Kidney epithelial cell (primary cell): ENCODE measurements around the gene TMEM176A. TPM values are rescaled to one million over a fixed set of nuclear protein-coding genes. Genes with fewer than 3 reads are reported as not detected.

Experiments used
- DNase-seq: peaks from one replicate; pipeline ENCODE4 v3.0.0-alpha.2; 2010; ENCODE audit warnings: low read depth
- H3K27me3 ChIP-seq: 2 replicates; pipeline ENCODE4 v1.6.0; 2011; ENCODE audit warnings: low read length; ENCODE audit not compliant: control insufficient read depth, insufficient read depth
- H3K36me3 ChIP-seq: 2 replicates; pipeline ENCODE4 v1.5.1; 2011; ENCODE audit warnings: low read length; ENCODE audit not compliant: control insufficient read depth, insufficient read depth
- H3K4me3 ChIP-seq: 2 replicates; pipeline ENCODE4 v1.5.1; 2011; ENCODE audit warnings: low read depth, mild to moderate bottlenecking, control low read depth, low read length
- total RNA-seq: library from RNA; depleted of rRNA; stranded (reverse); fragments of >200 nt; gene quantifications from 2 replicates; pipeline ENCODE4 v1.2.3, GENCODE V29; 2015
- TF ChIP-seq, protein P1 (sequence below): IDR thresholded peaks from 2 replicates; pipeline ENCODE4 v1.5.1; 2011; ENCODE audit warnings: mild to moderate bottlenecking, moderate library complexity, low read length, control low read depth, inconsistent platforms; ENCODE audit not compliant: insufficient read depth, poor library complexity, severe bottlenecking

TMEM176A gene
- total RNA-seq, 1 donor from 2014 or later = 13.3 TPM

DNA sequence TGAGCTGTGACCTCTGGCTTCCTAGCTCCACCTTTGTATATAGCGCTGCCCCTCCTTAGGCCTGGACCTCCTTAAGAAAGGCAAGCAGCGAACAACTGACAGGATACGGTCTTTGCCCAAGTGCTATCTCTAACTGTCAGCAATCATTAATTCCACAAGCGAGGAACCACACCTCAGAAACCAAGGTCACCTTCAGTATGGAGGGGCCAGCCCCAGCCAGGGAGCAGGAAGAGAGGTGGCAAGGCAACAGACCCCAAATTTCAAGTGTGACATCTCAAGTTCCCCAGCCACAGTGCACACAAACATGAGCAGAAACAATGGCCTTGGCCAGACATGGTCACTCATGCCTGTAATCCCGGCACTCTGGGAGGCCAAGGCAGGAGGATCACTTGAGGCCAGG, 47.0 kb downstream of the TMEM176A start:
- TF ChIP-seq, protein P1, sequence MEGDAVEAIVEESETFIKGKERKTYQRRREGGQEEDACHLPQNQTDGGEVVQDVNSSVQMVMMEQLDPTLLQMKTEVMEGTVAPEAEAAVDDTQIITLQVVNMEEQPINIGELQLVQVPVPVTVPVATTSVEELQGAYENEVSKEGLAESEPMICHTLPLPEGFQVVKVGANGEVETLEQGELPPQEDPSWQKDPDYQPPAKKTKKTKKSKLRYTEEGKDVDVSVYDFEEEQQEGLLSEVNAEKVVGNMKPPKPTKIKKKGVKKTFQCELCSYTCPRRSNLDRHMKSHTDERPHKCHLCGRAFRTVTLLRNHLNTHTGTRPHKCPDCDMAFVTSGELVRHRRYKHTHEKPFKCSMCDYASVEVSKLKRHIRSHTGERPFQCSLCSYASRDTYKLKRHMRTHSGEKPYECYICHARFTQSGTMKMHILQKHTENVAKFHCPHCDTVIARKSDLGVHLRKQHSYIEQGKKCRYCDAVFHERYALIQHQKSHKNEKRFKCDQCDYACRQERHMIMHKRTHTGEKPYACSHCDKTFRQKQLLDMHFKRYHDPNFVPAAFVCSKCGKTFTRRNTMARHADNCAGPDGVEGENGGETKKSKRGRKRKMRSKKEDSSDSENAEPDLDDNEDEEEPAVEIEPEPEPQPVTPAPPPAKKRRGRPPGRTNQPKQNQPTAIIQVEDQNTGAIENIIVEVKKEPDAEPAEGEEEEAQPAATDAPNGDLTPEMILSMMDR = no peak
- Histone ChIP-seq H3K4me3 (no peak overlapping the region), H3K36me3 (no peaks in the 10 kb centered on the region), H3K27me3 (no peaks in the 10 kb centered on the region)
- no peak for DNase-seq

DNA sequence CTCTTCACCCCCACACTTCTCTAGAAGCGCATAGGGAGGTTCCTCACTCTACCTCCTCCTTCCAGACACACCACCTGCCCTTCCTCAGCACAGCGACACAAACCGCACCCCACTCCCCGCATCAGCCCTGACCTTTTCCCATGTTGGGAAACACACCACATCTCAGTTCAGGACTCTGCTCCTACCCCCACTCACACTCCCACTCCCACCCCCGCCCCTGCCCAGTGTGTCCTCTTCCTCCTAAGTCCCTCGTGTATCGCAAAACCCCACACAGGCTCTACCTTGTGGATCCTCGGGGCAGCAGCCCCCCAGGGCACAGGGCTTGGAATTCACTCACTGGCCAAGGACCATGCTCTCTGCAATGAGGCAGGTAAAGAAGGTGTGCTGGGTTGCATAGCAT, 47.5 kb downstream of the TMEM176A start:
- no peaks in the 10 kb centered on the region for H3K27me3 ChIP-seq
- no peak for DNase-seq
- no peak overlapping the region for H3K4me3 ChIP-seq
- H3K36me3 ChIP-seq = no peaks in the 10 kb centered on the region
- TF ChIP-seq, protein P1 = no peak

DNA sequence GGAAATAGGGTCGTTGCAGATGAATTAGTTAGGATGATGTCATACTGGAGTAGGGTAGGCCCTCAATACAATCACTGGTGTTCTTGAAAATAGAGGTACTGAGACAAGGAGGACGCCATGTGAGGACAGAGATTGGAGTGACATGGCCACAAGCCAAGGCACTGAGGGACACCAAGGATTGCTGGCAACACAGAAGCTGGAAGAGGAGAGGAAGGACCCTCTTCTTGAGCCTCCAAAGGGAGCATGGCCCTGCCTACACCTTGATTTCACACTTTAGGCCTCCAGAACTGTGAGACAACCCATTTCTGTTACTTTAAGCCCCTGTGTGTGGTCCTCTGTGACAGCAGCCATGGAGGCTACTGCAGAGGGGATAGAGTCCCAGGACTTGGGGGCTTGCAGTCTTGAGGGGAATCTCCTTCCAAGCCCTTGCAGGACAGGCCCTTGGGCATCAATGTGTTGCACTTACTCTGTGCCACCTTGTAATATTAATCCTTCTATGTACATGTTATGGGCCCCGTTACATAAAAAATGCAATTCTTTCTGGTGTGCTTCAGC, 48.1 kb downstream of the TMEM176A start:
- no peaks in the 10 kb centered on the region for H3K27me3 ChIP-seq
- TF ChIP-seq, protein P1 = no peak
- no peak for DNase-seq

DNA sequence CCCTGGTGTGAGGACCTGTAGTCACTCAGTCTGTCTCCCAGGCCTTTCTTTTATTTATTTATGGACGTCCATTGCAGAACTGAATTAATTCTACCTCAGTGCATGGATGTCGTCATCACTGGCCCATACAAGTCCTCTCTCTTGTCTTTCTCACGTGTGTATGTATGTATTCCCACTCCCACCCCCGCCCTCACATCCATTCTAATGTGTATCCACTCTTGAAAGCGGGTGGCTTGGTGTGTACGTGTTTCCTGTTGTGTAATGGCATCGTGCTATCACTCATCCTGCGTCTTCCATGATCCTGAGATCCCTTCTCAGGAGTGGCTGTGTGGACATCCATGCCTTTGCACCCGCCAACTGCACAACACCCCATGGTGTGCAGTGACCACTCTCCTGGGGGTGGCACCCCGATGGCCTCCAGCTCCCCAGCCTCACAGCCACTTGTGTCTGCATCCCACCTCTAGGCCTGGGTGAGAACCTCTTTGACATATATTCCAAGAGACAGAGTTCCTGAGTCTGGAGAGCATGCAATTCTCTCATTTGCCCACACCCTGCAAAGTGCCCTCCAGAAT, 48.7 kb downstream of the TMEM176A start:
- Histone ChIP-seq H3K36me3 (no peaks in the 10 kb centered on the region), H3K27me3 (no peaks in the 10 kb centered on the region), H3K4me3 (no peak overlapping the region)
- TF ChIP-seq, protein P1 = no peak
- no peak for DNase-seq

More for the DNA sequence above, 48.1 kb downstream of the TMEM176A start:
- Histone ChIP-seq H3K36me3 (no peaks in the 10 kb centered on the region), H3K4me3 (no peak overlapping the region)

DNA sequence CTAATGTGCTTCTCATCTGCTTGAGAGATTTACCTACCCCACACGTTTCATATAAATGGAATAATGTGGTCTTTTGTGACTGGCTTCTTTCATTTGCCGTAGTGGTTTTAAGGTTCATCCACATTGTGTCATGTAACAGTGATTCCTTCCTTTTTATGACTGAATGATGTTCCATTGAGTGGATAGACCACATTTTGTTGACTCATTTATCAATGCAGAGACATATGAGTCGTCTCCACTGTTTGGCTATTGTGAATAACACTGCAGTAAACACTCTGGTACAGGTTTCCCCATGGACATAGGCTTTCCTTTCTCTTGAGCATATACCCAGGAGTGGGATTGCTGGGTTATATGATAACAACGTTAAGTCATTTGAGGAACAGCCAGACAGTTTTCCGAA, 49.7 kb downstream of the TMEM176A start:
- H3K27me3 ChIP-seq = peaks cover 1% of the 10 kb centered on the region
- TF ChIP-seq, protein P1 = no peak
- no peak for DNase-seq

More for the DNA sequence above, 49.7 kb downstream of the TMEM176A start:
- Histone ChIP-seq H3K36me3 (no peaks in the 10 kb centered on the region), H3K4me3 (no peak overlapping the region)
